Thyroid gland (tissue), 4 donors: Measurements from ENCODE around the gene ETFDH. TPM values are rescaled to one million over a fixed set of nuclear protein-coding genes. Genes with fewer than 3 reads are reported as not detected.

ENCODE experiments used
- DNase-seq, 2 donors: peaks; one replicate each; pipeline ENCODE4 v3.0.0-alpha.2; 2019
- H3K27ac ChIP-seq, 3 donors: fragments of 200-600 bp; sonication (generic); 1 replicate in 2 of 3; 2 replicates in 1 of 3; pipeline ENCODE4 v1.5.1; 2016 to 2019; ENCODE audit warnings: mild to moderate bottlenecking in 1 of 3, moderate library complexity in 1 of 3
- H3K27me3 ChIP-seq: fragments of 200-600 bp; sonication (generic); one replicate; pipeline ENCODE4 v1.5.1; 2019
- H3K36me3 ChIP-seq, 2 donors: fragments of 200-600 bp; sonication (generic); one replicate each; pipeline ENCODE4 v1.5.1; 2016 to 2019
- H3K4me1 ChIP-seq, 2 donors: fragments of 200-600 bp; sonication (generic); one replicate each; pipeline ENCODE4 v1.5.1; 2017 to 2019
- H3K4me3 ChIP-seq, 3 donors: fragments of 200-600 bp; sonication (generic); replicated peaks in 1 of 3; 1 replicate in 2 of 3; 2 replicates in 1 of 3; pipeline ENCODE4 v1.5.1; 2016; ENCODE audit warnings: mild to moderate bottlenecking in 1 of 3
- H3K9me3 ChIP-seq: fragments of 200-600 bp; sonication (generic); one replicate; pipeline ENCODE4 v1.5.1; 2017
- CTCF ChIP-seq, 6 experiments: fragments of 200-600 bp in 3 of 6; fragments of 450-650 bp in 3 of 6; sonication (generic) in 3 of 6; IDR thresholded peaks; one replicate each; pipeline ENCODE4 v1.5.1; 2016 to 2019; ENCODE audit warnings: antibody characterized with exemption in 6 of 6, mild to moderate bottlenecking in 2 of 6, inconsistent platforms in 1 of 6, moderate library complexity in 1 of 6
- POLR2A ChIP-seq, 2 donors: fragments of 450-650 bp; IDR thresholded peaks; one replicate each; pipeline ENCODE4 v1.6.1; 2017; ENCODE audit warnings: antibody characterized with exemption in 2 of 2, mild to moderate bottlenecking in 2 of 2, moderate library complexity in 1 of 2
- WGBS, 2 donors: methylation state at CpG; one replicate each; pipeline ENCODE4 v1.1.5; 2017; 5-methylcytosine and 5-hydroxymethylcytosine counted together
- intact Hi-C: fragments of 100-400 bp; cut with DNase I; formaldehyde crosslinking; loops from one replicate; pipeline ENCODE4 v1.15.1; 2023
- small RNA-seq: library from RNA; depleted of rRNA; stranded (forward); fragments of <200 nt; gene quantifications from one replicate; pipeline ENCODE3, GENCODE V24; 2016
- total RNA-seq, 4 donors: library from RNA; depleted of rRNA; stranded (reverse); fragments of >200 nt; gene quantifications; one replicate each; pipeline ENCODE4 v1.2.3, GENCODE V29; 2016

The ETFDH gene
- total RNA-seq, 4 donors from 2014 or later: 32.6 to 64.0 (median 52.3) TPM

GRCh38 chr4:158758142-158758541 lies 86.0 kb downstream of the ETFDH start:
- Histone ChIP-seq H3K36me3 (no peaks in the 10 kb centered on the region), H3K4me1 (peaks cover 9 to 16% of the 10 kb centered on the region in 2 donors), H3K9me3 (no peaks in the 10 kb centered on the region), H3K27ac (no peak overlapping the region), H3K4me3 (no peak overlapping the region), H3K27me3 (no peaks in the 10 kb centered on the region)
- TF ChIP-seq CTCF (IDR thresholded peaks at IDR 0.05) (no peak), POLR2A (IDR thresholded peaks at IDR 0.05) (no peak)
- intact Hi-C loops: no loop called here
- WGBS, 2 donors: 72 to 73% methylated on average over 4 of the region's 4 CpGs
- no peak for DNase-seq

- no peaks in the 10 kb centered on the region for H3K27me3 ChIP-seq
- H3K4me1 ChIP-seq: peaks cover 9 to 16% of the 10 kb centered on the region in 2 donors
- no peak for DNase-seq
- no peaks in the 10 kb centered on the region for H3K36me3 ChIP-seq
- TF ChIP-seq CTCF (IDR thresholded peaks at IDR 0.05): no peak
- TF ChIP-seq POLR2A (IDR thresholded peaks at IDR 0.05): no peak
- no peak overlapping the region for H3K4me3 ChIP-seq
- H3K27ac ChIP-seq: peak overlapping the region in 2 of 3 donors; percentile 20 to 28
- H3K9me3 ChIP-seq: no peaks in the 10 kb centered on the region
- WGBS, 2 donors: 95 to 96% methylated on average over 4 of the region's 4 CpGs
- intact Hi-C loops: no loop called here
Measured at GRCh38 chr4:158758703-158759102, 86.6 kb downstream of the ETFDH start.

Small RNAs within 50 kb of the gene (small RNA-seq; reads per million reads assigned to genes)
- gene RF00012: not detected

Other genes with a start within 250 kb of the ETFDH start
- 1 to 10 TPM in 1 of 4 donors, under 1 TPM in 3; 0.13 to 3.5 (median 0.63) TPM for gene RXFP1, start 150.4 kb upstream of the ETFDH start, total RNA-seq
- 10 to 100 TPM; 12.6 to 15.4 (median 13.2) TPM for gene C4orf46, start 409 bp upstream of the ETFDH start, total RNA-seq
- gene PPID, start 51.1 kb downstream of the ETFDH start, total RNA-seq: 10 to 100 TPM in 3 of 4 donors, 1 to 10 TPM in 1; 6.8 to 24.4 (median 19.9) TPM
- gene FNIP2, start 96.7 kb downstream of the ETFDH start, total RNA-seq: 10 to 100 TPM; 48.9 to 75.8 (median 63.2) TPM